HS-27A (cell line): ENCODE measurements around the gene FGD5.

ENCODE experiments used
- DNase-seq: peaks from one replicate; pipeline ENCODE4 v3.0.0-alpha.2; 2012; ENCODE audit warnings: low read depth, missing footprints

FGD5 gene

DNA sequence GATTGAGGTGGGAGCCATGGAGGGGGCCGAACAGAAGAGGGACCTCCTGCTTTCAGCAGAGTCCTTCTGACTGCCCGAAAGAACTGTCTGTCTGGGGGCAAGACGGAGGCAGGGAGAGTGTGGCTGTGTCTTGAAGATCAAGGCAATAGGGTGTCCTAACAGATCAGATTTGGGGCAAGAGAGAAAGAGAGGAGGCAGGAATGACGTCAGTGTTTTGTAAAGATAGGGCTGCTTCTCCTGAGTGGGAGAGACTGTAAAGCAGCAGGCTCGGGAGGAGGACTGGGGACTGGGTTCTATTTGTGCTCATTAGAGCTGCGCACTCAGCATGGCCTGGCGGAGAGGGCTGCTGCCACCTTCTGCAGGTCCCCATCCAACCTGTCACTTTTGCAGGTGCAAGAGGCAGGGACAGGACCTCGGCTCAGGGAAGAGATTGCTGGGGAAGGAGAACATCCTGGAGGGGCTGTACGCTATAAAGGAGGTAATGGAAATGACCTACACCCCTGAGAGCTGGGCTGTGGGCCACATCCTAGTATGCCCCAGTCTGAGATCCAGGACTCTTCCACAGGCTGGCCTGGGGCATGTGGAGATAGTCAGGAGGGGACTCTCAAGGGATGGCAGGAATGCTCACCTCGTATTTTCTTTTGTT lies 29.0 kb upstream of the FGD5 start:
- no peak for DNase-seq

DNA sequence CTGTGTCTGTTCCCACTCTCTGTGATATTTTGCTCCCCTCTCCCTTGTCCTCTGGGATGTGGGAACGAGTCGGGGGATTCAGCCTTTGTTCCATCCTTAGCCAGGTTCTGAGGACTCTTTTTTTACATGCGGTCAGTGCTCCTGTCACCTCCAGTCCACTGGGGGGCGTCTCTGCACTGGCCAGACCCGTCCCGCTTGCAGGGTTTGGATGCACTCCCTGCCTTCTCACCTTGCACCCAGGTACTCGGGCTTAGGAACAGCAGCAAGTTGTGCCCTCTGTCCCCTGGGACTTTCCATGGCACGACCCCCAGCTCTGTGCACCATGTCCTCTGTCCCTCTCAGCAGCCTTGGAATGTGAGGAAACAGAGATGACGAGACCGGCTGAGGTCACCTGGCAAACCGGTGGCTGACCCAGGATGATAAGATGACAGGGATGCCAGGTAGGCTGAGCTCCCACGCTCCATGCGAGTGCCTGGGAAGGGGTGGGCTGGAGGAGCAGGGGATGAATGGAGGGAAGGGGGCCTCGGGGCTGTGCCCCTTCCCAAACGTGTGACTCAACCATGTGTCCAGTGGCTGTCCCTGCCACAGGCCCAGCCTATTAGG lies 27.3 kb upstream of the FGD5 start:
- no peak for DNase-seq

DNA sequence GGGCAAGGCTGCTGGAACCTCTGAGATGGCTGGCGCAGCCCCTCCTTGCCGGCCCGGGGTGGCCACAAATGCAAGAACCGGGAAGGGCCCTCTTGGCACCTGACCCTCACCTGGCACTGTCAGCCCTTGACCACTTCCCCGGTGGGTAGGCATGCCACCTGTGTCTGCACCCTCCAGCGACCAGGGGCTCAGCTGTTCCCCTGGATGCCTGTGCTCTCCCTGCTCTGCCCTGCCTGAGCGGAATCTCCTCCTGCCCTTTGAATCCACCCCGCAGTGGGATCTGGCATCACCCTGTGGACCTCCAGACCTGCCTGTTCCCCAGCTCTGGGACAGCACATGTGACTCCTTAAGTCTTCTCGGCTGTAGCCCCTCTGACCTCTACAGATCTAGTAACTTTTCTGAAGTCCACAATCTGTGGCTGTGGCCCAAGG lies 26.1 kb upstream of the FGD5 start:
- no peak for DNase-seq

DNA sequence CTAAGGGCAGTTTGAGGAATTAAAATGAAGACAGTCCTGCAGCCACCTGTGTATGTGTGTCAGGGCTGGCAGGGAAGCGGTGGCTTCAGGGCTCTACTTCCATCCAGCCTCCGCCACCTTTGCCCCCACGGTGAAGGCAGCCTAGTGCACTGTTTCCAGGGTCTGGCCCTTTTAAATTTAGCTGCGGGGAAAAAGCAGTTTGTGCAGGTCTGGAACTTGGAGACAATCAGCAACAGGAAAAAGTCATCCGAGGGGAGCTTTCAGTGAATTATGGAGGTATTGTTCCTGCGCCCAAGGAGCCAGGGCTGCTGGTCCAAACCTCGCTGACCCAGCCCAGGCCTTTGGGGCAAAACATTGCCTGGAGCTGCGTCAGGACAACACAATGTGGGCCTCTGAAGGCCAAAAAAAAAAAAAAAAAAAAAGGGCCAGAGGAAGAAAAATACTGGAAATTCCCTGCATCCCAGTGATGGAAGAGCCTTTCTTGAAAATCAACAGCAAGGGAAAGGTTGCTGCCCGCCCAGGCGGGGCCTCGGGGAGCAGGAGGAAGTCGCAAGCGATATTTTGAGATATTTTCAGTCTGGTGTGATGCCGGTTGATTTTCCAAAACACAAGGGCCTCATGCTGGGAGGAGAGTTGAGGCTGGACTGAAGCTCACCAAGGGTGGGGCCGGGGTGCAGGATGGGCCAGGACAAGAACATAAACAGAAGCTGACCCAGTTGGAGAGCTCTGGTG lies 25.5 kb upstream of the FGD5 start:
- no peak for DNase-seq

DNA sequence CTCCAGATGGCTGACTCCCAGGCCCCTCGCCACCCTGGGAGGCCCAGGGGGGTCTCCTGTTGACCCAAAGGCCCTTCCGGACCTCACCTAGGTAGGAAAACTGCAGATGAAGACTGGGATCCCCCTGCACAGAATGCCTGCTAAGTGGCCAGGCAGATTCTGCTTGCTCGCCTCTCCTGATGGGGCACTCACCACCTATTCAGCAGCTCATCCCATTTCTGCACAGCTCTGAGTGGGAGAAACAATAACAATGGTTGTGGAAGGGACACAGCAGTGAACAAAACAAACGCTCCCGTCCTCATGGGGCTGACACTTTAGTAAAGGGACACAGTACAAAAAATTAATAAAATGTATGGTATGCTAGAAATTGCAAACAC lies 24.9 kb upstream of the FGD5 start:
- DNase-seq, result no peak

DNA sequence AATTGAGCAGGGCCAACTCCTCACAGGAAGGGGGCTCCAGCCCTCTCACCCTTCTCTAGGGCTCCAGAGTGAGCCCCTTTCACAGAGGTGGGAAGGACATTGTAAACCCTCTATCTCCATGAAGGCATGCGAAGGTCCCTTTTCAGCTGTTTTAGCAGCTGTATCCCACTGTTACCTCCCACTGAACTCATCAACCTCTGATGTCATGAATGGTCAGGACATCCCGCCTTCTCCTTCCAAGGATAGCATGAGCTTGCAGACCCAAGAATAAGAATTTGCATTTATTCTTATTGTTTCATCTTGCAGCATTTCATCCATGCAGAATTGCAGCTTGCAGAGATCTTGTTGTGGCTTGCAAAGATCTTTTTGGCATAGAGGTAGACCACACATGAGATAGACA lies 24.3 kb upstream of the FGD5 start:
- DNase-seq, result no peak

DNA sequence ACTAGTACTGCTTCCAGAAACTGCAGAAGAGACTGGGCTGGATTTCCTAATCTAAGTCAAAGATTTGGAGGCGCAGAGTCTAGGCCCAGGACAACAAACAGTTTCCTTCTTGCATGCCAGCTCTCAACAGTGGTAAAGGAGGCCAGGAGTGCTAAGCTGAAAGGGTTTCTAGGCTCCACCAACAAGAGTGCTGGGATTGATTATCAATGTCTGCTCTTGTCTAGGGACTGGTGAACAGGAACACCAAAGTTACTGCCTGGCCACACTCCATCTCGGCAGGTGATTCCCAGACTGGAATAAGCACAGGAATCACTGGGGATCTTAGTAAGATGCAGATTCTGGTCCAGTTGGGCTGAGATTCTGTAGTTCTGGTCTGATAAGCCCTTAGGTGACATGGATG lies 22.8 kb upstream of the FGD5 start:
- no peak for DNase-seq

DNA sequence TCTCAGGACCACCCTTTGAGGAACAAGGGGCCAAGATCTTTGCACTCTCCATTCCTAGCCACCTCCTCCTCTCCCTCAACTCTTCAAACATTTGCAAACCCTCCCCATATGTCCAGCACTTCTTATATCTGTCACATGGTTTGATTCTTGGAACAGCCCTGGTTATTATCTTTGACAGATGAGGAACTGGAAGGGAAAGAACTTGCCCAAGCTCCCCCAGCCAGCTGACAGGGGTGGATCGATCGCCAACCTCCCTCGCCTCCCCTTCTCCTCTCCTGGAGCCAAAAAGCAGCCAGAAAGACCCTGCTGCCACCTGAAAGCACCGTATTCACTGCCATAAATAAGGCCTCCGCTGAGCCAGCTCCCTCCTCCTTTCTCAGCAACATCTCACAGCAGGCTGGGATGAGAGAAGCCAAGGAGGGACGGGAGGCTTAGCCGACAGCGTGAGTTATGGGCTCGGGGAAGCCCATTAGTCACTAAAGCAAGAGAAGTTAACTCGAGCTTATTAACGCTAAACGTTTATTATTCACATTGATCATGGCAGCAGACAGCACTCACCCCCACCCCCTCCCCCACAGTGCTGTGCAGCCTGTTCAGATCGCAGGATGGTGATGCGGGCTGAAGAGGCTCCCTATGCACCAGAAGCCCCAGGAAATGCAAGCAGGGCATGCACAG lies 22.2 kb upstream of the FGD5 start:
- no peak for DNase-seq

DNA sequence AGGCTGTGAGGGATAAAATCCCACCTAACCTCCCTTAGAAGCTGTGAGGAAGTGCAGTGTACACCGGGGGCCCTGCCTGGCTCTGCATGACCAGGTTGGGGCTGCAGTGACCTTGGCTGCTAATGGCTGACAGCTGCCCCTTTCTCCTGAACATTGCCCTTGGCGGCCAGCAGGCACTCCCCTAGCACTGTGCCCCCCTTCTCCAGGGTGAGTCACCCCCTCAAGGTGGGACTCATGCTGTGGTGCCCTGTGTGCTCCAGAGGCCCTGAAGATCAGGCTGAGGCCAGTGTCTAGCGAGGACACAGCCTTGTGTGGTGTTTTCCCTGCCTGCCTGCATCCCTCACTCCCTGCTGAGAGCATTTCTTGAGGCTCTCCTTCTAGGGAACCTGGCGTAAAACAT lies 21.0 kb upstream of the FGD5 start:
- DNase-seq, result no peak

DNA sequence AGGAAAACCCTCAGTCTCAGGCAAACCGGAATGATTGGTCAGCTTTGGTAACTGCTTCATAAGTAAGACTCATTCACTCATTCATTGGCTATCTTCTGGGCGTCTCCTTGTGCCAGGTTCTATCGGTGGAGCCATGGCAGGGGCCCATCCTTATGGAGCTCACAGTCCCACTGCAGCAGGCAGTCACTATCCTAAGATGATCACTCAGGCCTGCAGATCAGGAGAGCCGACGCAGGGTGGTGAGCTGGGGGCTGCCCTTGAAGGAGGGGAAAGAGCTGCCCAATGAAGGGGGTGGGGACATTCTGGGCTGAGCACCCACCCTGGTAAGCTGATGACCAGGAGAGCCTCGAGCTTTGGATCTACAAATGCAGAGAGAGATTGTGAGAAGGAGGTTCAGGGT lies 20.5 kb upstream of the FGD5 start:
- no peak for DNase-seq

DNA sequence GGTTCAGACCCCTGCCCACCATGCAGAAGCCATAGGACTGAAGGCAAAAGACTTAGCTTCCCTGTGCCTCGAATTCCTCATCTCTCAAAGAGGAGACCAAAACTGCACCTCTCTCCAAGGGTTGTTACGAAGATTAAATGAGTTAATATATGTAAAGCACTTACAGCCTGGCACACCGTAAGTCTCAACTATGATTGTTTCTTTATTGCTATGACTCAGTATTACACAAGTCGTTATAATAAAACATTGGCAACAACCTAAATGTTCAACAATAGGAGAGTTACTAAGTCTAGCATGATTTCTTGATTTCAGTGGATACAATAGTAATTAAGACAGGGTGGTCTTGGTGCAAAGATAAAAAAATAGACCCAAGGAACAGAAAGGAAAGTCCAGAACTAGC lies 19.6 kb upstream of the FGD5 start:
- no peak for DNase-seq

DNA sequence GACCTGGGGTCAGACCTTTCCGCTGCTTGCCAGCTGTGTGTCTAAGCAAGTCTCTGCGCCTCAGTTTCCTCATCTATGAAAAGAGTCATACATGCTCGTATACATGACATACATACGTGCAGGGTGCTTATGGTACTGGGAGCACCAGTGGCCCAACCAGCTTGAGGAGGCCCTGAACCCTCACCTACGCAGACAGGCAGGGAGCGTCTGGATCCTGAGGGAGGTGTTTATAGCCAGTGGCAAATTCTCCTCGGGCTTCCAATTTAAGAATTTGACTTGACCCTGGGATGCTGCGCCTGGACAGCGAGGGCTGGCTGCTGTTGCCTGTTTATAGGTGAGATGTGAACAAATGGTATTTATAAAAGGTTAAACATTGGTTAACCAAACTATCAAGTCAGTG lies 17.7 kb upstream of the FGD5 start:
- DNase-seq, result no peak

DNA sequence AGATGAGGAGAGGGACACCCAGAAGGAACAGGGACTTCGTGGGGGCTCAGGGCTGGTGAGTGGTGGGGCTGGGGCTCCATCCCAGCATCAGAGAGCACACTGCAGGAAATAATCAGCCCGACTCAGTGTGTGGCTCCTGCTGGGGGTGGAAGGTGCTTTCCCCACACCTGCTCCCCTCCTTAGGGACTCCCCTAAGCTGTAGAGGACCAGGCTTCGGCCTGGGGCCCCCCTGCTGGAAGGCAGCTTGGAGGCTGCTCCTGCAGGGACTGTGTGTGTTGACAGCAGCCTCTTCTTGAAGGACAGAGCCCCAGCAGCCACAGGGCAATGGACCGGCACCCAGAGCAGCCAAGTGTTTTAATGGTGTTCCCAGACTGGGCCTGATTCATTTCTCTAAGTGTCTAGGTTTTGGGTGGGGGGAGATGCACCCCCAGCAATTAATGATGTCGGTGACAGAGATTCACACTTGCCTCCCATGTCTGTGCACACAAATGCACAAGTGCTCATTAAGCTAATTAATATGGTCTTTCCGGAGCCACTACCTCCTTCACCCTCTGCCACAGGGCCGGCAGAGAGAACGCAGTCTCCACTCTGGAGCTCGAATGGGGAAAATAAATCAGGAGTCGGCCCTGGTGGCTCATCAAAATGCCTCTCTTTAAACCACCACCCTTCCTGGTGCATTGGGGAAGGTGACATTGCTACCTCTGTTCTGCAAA lies 16.9 kb upstream of the FGD5 start:
- DNase-seq, result no peak

DNA sequence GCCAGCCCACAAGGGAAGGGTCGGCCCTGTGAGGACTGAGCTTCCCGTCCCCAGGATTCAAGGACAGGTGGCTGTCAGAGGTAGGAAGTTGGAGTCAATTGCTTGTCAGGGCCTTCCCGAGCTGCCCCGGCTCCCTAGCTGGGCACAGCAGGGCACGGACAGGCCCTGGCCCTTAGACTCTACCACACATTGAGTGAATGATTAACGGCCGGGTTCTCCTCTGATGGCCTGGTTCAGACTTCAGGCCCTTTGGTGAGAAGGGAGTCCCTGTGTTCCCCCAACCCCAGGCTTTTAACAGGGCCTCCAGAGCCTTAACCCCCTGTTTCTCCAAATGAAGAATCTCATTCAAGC lies 16.4 kb upstream of the FGD5 start:
- no peak for DNase-seq

DNA sequence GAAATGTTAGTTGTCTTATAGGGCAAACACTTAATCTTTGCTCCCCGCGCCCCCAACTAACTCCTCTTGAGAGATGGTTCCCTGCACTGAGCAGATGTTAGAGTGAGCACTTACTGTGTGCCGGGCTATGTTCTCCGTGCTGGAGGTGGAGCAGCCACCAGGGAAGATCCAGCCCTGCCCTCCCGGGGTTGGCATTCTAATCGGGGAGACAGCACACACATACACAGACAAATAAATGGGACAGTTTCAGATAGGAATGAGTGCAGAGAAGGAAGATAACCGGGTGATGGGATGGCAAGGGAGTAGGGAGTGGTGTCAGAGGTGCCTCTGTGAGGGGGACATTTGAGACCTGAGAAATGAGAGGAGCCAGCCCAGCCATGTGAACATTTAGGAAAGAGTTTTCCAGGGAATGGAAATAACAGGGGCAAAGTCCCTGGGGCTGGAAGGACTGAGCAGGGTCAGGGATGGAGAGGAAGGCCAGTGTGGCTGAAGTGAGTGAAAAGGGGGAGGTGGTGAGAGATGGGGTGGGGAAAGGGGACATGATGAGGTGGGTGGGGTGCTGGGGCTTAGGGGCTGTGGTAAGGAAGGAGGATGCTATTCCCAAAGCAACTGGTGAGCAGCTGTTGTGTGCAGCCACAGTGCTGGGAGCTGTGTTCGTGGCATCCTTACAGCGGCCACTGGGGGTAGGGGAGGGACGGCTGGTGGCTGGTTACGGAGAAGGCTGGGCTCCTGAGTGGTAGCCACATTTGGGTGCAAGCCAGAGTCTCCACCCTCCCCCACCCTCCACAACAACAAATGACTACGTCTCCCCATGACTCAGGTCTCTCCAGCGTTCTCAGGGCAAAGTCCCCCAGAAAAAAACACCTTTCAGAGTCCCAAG lies 15.4 kb upstream of the FGD5 start:
- DNase-seq, result no peak

DNA sequence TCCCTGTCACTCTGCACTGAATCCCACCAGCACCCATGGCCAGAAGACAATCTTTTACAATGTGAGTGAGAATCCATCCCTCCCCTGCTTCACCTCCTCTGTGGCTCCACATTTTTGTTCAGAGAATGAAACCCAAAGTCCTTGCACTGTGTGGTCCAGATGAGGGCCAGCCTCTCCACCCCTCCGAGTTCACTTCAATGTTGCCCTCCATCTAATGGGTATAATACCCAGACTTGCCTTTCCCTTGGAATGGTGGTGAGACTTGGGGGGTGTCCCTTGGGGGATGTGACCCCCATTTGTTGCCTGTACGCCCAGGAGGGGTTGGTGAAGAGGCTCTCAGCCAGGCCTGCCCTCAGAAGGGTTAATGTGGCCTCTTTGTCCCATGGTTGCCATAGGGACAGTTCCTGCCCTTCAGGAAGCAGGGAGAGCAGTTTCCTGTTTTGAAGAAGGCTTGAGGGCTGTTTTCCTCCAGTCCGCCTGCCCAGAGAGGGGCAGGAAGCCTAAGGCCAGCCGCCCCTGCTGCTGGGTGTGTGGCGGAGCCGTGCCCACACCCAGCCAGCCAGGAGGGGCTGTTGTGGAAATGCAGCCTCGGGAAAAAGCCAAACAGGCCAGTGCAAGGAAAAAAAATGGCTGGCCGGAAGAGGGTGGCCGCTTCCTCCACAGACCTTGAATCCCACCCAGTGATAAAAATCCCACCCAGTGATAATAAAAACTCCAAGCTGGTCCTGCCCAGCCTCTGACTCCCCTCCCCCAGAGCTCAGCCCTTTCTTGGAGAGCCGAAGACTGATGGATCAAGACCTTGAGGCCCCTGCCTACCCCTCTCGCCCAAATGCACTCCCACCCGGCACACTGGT lies 14.6 kb upstream of the FGD5 start:
- DNase-seq, result no peak

DNA sequence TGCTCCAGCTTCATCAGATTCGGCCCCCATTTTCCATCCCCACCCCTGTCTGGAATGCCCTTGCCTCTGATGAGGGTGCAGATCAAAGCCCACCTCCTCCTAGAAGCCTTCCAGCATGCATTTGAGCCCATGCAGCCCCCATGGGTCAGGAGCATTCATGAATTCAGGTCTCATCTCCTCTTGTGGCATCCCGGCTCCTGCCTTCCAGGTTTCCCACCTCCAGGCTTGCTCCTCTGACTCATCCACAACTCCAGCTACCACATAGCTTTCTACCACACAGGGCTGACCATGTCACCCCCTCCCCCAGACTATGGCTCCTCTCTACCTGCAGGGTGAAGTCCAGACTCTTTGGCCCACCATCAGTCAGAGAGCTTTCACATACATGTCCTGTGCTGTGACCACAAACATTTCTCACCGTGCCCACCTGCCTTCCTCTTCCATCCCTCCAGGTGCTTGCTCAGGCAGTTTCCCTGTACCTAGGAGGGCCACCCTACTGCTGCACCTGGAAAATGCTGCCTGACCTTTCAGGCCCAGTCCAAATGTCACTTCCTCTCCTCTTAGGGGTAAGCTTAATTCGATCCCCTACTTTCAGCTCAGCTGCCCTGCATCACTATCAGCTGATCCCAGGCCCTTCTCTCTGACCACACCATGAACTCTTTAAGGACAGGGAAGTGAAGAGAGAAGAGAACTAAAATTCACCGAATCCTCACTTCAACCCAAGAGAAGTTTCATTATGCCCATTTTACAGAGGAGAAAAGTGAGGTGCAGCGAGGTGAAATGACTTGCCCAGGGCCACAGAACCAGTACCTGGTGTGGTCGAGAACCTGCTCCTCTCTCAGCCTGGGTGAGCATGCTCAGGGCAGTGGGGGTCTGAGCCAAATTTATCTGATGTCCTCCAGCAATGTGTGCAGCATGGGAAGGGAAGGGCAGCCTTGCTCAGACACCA lies 13.7 kb upstream of the FGD5 start:
- no peak for DNase-seq

DNA sequence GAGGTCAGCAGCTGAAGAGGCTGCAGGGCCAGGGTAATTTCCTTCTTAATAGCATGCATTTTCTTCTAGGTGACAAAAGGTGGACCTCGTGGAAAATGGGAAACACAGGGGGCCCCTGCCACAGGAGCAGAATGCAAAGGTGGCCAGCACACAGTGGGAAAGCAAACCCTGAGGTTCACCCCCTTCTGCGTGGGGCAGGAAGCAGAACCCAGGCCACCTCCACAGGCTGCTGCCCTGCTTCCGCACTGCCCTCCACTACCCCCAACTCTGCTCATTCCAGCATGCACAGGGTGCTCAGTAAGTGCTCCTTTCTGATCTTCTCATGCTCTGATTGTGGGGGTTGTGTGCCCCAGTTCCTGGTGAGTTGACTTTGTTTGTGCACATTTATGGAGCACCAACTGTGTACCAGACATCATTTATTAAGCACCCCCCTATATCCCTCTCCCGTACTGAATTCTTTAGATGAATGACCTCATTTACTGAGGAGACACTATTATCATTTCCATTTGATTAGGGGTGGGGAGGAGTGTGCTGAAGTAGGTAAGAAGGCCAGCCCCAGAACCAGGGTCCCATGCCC lies 12.7 kb upstream of the FGD5 start:
- DNase-seq, result no peak

DNA sequence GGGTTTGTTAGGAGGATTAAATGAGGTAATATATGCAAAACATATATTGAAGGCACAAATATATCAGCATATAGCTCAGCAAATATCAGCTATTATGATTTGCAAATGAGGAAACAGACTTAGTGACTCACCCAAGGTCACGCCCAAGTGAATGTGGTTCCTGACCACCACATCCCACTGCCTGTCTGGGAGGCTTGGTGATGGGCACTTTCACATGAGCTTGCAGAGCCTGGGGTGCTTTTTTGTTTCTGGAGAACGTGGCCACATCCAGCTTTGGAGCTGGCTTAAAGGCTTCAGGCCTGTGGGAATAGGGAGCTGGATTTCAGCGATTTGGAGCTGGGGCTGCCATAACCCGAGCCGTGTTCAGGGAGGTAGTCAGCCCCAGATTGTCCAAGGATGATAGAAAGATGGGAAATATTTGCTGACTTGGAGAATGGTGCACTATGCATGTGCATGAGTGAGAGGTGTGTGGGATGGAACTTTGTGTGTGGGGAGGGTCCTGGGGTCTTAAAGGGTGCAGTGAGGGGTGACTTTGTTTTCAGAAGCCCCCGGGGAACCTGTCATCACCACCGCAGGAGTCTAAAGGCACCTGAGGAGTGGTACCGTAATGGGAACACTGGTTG lies 12.0 kb upstream of the FGD5 start:
- no peak for DNase-seq
